Ishikawa (cell line): ENCODE measurements around the gene CLEC3B.

Experiments
- CEBPB ChIP-seq: IDR thresholded peaks from 2 replicates; pipeline ENCODE4 v1.6.1; 2012
- CREB1 ChIP-seq: IDR thresholded peaks from 2 replicates; pipeline ENCODE4 v1.6.1; 2012; ENCODE audit warnings: low read depth
- EGR1 ChIP-seq: IDR thresholded peaks from 2 replicates; pipeline ENCODE4 v1.6.1; 2012
- EP300 ChIP-seq: IDR thresholded peaks from 2 replicates; pipeline ENCODE4 v1.6.1; 2012; ENCODE audit warnings: borderline replicate concordance
- FOXM1 ChIP-seq: IDR thresholded peaks from 2 replicates; pipeline ENCODE4 v1.6.1; 2012; ENCODE audit warnings: low read depth, borderline replicate concordance
- RAD21 ChIP-seq: IDR thresholded peaks from 2 replicates; pipeline ENCODE4 v1.6.1; 2012; ENCODE audit warnings: low read depth
- TEAD4 ChIP-seq: IDR thresholded peaks from 2 replicates; pipeline ENCODE4 v1.6.1; 2012
- YY1 ChIP-seq: IDR thresholded peaks from 2 replicates; pipeline ENCODE4 v1.6.1; 2012; ENCODE audit warnings: low read depth

GRCh38 chr3:45081506-45082141 lies 55.5 kb downstream of the CLEC3B start:
- TF ChIP-seq RAD21 = no peak
- no peak for TF ChIP-seq EGR1
- no peak for TF ChIP-seq FOXM1
- TF ChIP-seq CREB1 = no peak
- no peak for TF ChIP-seq EP300
- no peak for TF ChIP-seq TEAD4
- TF ChIP-seq CEBPB = no peak
- TF ChIP-seq YY1 = no peak
